GM10248 (cell line): ENCODE measurements around the gene PPP1R8.
"Not testable (repeated sequence)": the region's sequence is repeated elsewhere in the genome, so short reads cannot be mapped to it uniquely, and the experiment has no call there.

Experiments
- CTCF ChIA-PET: fragments of 300-600 bp; sonication (Branson Sonifier 250); formaldehyde crosslinking; extraction: SDS; loops from one replicate; lab custom pipeline; 2021; ENCODE audit warnings: antibody characterized with exemption; lab: Yijun Ruan, JAX
- POLR2A ChIA-PET: fragments of 350-650 bp; sonication (Branson Sonifier 250); formaldehyde crosslinking; extraction: SDS; loops from one replicate; lab custom pipeline; 2020; ENCODE audit warnings: antibody characterized with exemption; lab: Yijun Ruan, JAX
- DNase-seq: peaks from one replicate; pipeline ENCODE4 v3.0.0; 2012; ENCODE audit errors: extremely low spot score
- TF ChIP-seq, protein P1 (sequence below): IDR thresholded peaks from 2 replicates; pipeline ENCODE4 v1.5.1; 2012; ENCODE audit warnings: mild to moderate bottlenecking, low read depth; ENCODE audit errors: extremely low read depth, missing control alignments, control extremely low read depth

The PPP1R8 gene

DNA sequence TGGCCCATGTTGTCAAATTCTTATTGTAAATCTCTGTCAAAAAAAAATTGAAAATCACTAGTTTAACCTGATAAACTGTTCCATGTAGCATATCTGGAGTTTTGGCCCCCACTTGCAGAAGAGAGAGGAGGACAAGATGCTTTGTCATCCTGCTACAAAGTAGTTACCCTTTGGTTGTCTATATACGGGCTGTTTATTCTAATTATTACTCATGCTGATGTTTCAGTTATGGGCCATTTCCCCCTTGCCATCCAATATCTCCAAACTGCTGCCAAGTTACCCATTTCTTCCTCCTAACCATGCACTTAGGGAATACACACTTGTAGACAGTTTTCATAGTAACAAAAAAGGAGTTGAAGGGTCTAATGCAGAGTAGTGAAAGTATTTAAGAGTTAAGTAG, 35.0 kb upstream of the PPP1R8 start:
- ChIA-PET CTCF (no interaction called here), POLR2A (no interaction called here)
- DNase-seq = no peak
- TF ChIP-seq, protein P1, sequence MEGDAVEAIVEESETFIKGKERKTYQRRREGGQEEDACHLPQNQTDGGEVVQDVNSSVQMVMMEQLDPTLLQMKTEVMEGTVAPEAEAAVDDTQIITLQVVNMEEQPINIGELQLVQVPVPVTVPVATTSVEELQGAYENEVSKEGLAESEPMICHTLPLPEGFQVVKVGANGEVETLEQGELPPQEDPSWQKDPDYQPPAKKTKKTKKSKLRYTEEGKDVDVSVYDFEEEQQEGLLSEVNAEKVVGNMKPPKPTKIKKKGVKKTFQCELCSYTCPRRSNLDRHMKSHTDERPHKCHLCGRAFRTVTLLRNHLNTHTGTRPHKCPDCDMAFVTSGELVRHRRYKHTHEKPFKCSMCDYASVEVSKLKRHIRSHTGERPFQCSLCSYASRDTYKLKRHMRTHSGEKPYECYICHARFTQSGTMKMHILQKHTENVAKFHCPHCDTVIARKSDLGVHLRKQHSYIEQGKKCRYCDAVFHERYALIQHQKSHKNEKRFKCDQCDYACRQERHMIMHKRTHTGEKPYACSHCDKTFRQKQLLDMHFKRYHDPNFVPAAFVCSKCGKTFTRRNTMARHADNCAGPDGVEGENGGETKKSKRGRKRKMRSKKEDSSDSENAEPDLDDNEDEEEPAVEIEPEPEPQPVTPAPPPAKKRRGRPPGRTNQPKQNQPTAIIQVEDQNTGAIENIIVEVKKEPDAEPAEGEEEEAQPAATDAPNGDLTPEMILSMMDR = no peak

DNA sequence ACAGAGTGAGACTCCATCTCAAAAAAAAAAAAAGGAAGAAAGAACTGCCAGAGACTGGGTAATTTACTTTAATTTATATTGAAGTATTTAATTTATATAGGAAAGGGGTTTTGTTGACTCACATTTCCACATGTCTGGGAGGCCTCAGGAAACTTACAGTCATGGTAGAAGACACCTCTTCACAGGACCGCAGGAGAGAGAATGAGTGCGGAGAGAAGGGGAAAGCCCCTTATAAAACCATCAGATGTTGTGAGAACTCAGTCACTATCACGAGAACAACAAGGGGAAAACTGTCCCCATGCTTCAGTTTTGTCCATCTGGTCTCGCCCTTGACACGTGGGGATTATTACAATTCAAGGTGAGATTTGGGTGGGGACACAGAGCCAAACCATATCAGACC, 25.8 kb upstream of the PPP1R8 start:
- CTCF ChIA-PET = no interaction called here
- POLR2A ChIA-PET = no interaction called here
- TF ChIP-seq, protein P1 = no peak
- no peak for DNase-seq

GRCh38 chr1:27806758-27807157, 23.8 kb upstream of the PPP1R8 start:
- no peak for DNase-seq
- ChIA-PET CTCF (interaction anchor here (1.0 kb wide), 1 partner anchor 8 kb away, joined by 3 read pairs; no protein-coding TSS in a partner anchor), POLR2A (no interaction called here)
- TF ChIP-seq, protein P1 = no peak

DNA sequence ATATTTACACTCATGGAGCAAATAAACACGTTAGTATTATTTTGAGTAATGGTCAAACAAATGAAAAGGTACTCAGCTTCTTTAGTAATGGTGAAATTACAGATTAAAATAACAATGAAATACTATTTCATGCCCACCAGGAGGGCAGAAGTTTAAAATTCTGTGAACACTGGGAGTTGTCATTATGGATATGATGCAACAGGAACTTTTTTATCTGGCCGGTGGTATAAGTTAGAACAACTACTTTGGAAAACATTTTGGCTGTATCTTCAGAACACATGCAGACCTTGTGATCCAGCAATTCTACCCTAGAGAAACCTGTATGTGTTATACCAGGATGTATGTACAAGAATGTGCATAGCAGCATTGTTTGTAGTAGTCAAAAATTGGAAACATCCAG, 23.2 kb upstream of the PPP1R8 start:
- ChIA-PET CTCF (no interaction called here), POLR2A (no interaction called here)
- no peak for DNase-seq
- TF ChIP-seq, protein P1 = no peak

DNA sequence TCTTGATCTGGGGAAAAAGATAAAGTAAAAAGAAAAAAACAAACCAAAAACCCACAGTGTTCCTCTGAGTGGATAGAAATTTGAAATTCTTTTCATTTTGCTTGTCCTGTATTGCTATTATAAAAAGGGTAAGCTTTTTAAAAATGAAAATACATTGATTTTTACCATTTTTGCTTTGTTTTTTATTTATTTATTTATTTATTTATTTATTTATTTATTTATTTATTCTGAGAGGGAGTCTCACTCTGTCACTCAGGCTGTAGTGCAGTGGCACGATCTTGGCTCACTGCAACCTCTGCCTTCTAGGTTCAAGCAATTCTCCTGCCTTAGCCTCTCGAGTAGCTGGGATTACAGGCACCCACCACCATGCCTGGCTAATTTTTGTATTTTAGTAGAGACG, 22.5 kb upstream of the PPP1R8 start:
- DNase-seq, CTCF ChIA-PET, POLR2A ChIA-PET: not testable (repeated sequence)

GRCh38 chr1:27809883-27810282, 20.7 kb upstream of the PPP1R8 start:
- ChIA-PET POLR2A (no interaction called here), CTCF (interaction anchor here (1.1 to 1.2 kb wide), 3 partner anchors 9 to 48 kb away, joined by 3 to 4 read pairs (median 3); no protein-coding TSS in a partner anchor)
- TF ChIP-seq, protein P1 = no peak
- no peak for DNase-seq

- CTCF ChIA-PET = no interaction called here
- DNase-seq = no peak
- POLR2A ChIA-PET = no interaction called here
- TF ChIP-seq, protein P1 = no peak
These were observed 18.7 kb upstream of the PPP1R8 start for GRCh38 chr1:27811741-27812500.
